GM21515 (cell line): Measurements from ENCODE around the gene PGF.

Experiments
- ATAC-seq: cut with Tn5 transposase; IDR thresholded peaks from one replicate; pipeline ENCODE4 v1.9.1; 2021; ENCODE audit not compliant: unreplicated experiment

The PGF gene

DNA sequence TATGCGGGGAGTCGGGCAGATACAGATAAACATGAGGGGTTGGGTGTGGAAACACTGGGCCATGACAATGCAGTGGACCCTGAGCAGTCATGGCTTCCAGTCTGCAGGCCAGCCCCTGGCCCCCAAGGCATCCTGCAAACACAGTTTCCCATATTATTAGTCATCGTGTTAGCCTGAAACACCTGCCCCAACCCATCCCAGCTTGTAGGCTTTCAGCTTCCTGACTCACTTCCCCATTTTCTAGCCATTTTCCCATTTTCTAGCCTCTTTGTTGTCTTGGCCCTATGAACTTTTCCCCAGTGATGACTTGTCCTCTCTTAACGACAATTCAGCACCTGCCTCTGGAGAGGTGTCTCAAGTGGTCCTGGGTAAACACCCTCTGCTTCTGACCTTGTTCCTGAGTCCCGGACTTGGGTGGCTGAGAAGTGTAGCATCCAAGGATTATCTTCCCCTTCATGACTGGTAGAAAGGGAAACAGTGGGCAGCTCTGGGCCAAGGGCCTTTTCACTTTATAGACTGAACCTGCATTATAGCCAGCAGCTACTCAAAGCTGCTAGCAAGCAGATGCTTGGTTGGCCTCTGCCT lies 4.3 kb upstream of the PGF start:
- no peak for ATAC-seq

GRCh38 chr14:74956280-74957072 lies 1.1 kb upstream of the PGF start:
- ATAC-seq: no peak

DNA sequence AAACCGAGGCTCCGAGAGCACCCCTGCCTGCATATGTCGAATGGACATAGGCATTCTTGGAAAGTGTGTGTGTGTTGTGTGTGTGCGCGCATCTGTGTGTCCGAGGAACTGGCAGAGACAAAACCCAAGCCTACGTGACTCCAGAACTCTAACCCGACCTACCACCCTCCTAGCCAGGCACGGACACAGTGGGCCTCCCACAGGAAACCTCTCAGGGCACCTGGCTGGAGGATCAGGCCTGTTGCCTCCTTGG lies 556 bp upstream of the PGF start:
- ATAC-seq: no peak

- no peak for ATAC-seq
Measured at GRCh38 chr14:74954947-74955228, 509 bp downstream of the PGF start.

DNA sequence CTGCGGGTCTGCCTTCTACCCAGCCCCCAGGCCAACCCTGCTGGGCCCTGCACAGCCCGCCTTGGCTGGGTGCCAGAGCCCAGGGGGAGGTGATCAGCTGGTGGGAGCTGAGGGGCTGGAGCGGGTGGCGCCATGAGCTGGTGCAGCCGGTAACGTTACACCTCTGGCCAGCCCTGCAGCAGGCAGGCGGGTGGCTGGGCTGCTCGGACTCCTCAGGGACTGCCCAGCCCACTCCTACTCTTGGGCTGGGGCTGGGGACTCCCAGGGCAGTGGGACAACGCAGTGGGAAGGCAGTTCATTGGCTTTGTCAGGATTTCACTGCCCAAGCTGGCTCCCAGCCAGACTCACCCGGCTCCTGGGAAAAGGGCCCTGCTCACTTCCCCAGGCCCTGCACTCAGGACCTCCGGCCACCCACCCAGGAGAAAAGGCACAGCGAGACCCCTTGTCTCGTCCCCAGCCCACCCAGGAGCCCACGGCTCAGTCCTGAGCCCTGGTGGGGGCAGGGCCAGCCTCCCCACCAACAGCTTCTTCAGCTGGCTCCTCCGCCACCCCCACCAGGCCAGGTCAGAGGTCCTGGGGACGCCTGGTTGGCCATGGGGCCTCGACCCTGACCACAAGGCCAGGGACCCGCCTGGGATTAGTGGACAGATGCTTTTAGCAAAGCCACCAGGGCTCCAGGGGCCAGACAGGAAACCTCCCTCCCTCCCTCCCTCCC lies 1.0 kb downstream of the PGF start:
- ATAC-seq: no peak

- ATAC-seq: no peak
Measured at GRCh38 chr14:74953686-74954085, 1.7 kb downstream of the PGF start.

DNA sequence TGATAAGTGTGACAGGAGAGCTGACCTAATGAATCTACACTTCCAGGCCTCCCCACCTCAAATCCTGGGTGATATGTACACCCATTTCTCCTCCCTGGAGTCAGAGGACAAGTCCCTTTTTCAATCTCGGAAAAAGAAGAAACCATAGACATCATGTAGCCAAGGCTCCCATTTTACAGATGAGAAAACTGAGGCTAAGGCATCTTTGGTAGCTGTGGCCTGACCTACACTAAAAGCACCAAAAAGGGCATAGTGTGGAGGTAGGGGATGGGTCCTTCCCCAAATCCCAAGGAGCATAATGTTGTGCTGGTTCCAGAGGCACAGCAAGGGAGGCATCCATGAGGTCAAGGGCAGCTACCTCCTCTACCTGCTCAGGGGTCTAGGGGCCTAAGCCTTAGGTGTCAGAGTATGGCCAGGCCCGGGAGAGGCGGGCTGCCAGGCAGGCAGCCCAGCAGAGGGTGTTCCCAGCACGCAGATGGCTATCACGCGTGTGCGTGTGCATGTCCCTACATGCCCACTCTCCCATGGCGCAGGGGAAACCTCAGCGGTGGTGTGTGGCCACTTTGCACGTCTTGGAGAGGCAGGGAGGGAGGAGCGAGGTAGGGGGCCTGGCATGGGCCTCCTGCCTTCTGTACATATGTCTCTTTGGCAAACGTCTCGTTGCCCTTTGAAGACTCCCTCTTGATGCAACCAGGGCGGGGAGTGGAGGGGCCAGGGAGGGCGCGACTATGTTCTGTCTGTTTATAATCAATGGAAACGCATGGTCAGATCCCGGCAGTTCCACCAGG lies 2.5 kb downstream of the PGF start:
- ATAC-seq: no peak

- no peak for ATAC-seq
Measured at GRCh38 chr14:74952180-74952665, 3.2 kb downstream of the PGF start.

GRCh38 chr14:74951443-74952179 lies 3.8 kb downstream of the PGF start:
- ATAC-seq: no peak

- no peak for ATAC-seq
Measured at GRCh38 chr14:74950795-74951442, 4.5 kb downstream of the PGF start.

DNA sequence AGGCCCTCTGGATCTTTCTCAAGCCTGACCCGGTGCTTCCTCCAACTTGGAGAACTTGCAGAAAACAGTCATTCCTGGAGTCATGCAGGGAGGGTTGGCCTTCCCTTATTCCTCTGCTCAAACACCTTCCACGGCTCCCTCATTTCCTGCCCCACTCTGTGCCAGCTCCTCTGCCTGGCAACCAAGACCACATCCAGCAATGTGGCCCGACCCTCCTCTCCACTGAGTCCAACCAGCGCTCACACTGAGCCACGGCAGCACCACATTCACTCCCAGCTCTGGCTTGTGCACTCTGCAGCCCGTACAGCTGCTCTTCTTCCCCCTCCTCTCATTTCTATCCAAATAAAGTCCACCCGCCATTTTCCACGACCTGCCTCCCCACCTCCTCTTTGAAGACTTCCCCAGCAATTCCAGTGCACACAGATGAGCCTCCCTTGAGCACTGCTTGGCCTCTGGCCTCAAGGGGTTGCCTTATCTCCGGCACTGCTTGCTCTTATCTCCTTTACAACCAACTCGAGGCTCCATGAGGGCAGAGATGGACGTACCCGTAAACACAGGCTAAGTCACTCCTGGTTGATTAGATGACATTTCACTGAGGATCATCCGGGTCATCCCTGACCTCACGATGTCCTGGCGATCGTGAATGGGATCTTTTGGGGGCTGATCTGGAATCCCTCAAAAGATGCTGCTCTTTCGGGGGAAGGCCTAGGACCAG lies 5.4 kb downstream of the PGF start:
- no peak for ATAC-seq

DNA sequence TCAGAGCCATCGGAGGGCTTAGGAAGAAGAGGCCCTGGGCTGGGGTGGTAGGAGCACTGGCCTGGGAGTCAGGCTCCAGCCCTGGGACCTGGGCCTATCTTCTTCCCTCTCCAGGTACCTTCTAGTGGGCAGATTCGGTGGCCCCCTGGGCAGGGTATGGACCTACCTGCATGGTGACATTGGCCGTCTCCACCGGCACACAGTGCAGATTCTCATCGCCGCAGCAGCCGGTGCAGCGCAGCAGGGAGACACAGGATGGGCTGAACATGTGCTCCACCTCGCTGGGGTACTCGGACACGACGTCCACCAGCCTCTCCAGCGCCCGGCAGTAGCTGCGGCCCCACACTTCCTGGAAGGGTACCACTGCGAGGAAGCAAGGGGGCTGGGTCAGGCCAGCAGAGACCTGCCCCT lies 6.2 kb downstream of the PGF start:
- ATAC-seq: no peak

GRCh38 chr14:74948228-74949175 lies 6.9 kb downstream of the PGF start:
- no peak for ATAC-seq

DNA sequence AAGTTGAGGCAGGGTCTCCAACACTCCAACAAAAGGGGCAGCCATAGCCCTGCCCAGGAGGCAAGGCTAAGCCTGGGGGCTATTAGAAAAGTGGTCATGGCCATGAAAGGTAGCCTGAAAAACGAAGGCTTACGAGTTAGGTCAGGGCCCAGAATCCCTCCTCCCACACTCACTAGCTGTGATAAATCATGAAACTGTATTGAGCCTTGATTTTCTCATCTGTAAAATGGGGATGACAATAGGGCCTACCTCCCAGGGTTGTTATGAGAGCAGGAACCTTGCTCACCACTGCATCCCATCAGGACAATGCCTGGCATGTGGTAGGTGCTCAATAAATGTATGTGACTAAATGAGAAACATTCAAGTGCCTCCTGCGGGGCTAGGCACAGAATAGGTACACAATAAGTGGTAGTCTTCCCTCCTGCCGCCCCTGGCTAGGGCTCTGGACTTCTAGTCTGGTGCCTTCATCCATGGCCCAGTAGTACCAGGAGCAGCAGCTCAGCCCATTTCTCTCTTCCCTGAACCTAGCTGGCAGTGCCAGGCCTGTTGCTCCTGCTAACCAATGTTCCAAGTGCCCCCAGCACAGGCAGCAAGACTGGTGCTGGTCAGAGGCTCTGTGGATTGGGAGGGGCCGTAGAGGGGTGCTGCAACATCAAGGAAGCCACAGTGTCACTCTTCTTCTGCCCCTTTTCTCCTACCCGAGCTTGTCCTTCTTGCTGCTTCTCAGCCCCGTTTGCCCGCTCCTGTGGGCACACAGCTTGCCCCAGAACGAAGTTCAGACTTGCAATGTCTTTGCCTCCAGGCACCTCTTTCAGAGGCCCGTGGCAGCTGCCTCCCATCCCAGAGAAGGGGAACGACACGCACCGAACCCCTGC lies 7.8 kb downstream of the PGF start:
- no peak for ATAC-seq

GRCh38 chr14:74946659-74947281 lies 8.6 kb downstream of the PGF start:
- ATAC-seq: no peak

- no peak for ATAC-seq
Measured at GRCh38 chr14:74945852-74946658, 9.3 kb downstream of the PGF start.
